Mononuclear cell (primary cell): ENCODE data around the gene PHF5A. TPM values are rescaled to one million over a fixed set of nuclear protein-coding genes. Genes with fewer than 3 reads are reported as not detected.

Experiments
- H3K27me3 ChIP-seq: 2 replicates; pipeline ENCODE4 v1.6.0; 2011; ENCODE audit warnings: low read length, control low read depth; ENCODE audit not compliant: insufficient read depth
- H3K4me1 ChIP-seq: 2 replicates; pipeline ENCODE4 v1.5.1; 2011; ENCODE audit warnings: mild to moderate bottlenecking, low read length, control low read depth; ENCODE audit not compliant: insufficient read depth
- H3K4me3 ChIP-seq: 2 replicates; pipeline ENCODE4 v1.5.1; 2011; ENCODE audit warnings: mild to moderate bottlenecking, low read length, moderate library complexity
- H3K9me3 ChIP-seq: 2 replicates; pipeline ENCODE4 v1.5.1; 2011; ENCODE audit warnings: low read depth, mild to moderate bottlenecking, control low read depth, low read length
- total RNA-seq: library from RNA; depleted of rRNA; stranded (reverse); fragments of >200 nt; gene quantifications from one replicate; pipeline ENCODE4 v1.2.3, GENCODE V29; 2012

Gene PHF5A
- total RNA-seq, 1 donor = 55.4 TPM

- Histone ChIP-seq H3K27me3 (no peaks in the 10 kb centered on the region), H3K9me3 (no peaks in the 10 kb centered on the region), H3K4me3 (no peak overlapping the region), H3K4me1 (no peaks in the 10 kb centered on the region)
These were observed 31.3 kb upstream of the PHF5A start for GRCh38 chr22:41499624-41500280.

- H3K4me3 ChIP-seq = no peak overlapping the region
- no peaks in the 10 kb centered on the region for H3K9me3 ChIP-seq
- H3K27me3 ChIP-seq = no peaks in the 10 kb centered on the region
- H3K4me1 ChIP-seq = no peaks in the 10 kb centered on the region
These were observed 29.9 kb upstream of the PHF5A start for GRCh38 chr22:41498303-41498835.

- Histone ChIP-seq H3K4me1 (peaks cover 9% of the 10 kb centered on the region), H3K4me3 (no peak overlapping the region), H3K9me3 (no peaks in the 10 kb centered on the region), H3K27me3 (no peaks in the 10 kb centered on the region)
These were observed 23.0 kb upstream of the PHF5A start for GRCh38 chr22:41491374-41492100.

- H3K4me3 ChIP-seq = no peak overlapping the region
- H3K4me1 ChIP-seq = peaks cover 23% of the 10 kb centered on the region
- no peaks in the 10 kb centered on the region for H3K9me3 ChIP-seq
- no peaks in the 10 kb centered on the region for H3K27me3 ChIP-seq
These were observed 20.3 kb upstream of the PHF5A start for GRCh38 chr22:41488596-41489385.

GRCh38 chr22:41488076-41488475 lies 19.6 kb upstream of the PHF5A start:
- no peak overlapping the region for H3K4me3 ChIP-seq
- H3K4me1 ChIP-seq = peaks cover 25% of the 10 kb centered on the region

GRCh38 chr22:41487037-41487935 lies 18.8 kb upstream of the PHF5A start:
- H3K9me3 ChIP-seq = no peaks in the 10 kb centered on the region
- peaks cover 33% of the 10 kb centered on the region for H3K4me1 ChIP-seq
- no peak overlapping the region for H3K4me3 ChIP-seq
- H3K27me3 ChIP-seq = no peaks in the 10 kb centered on the region

More at GRCh38 chr22:41488076-41488475, 19.6 kb upstream of the PHF5A start:
- no peaks in the 10 kb centered on the region for H3K27me3 ChIP-seq
- no peaks in the 10 kb centered on the region for H3K9me3 ChIP-seq

- Histone ChIP-seq H3K9me3 (no peaks in the 10 kb centered on the region), H3K27me3 (no peaks in the 10 kb centered on the region), H3K4me1 (peaks cover 45% of the 10 kb centered on the region), H3K4me3 (no peak overlapping the region)
These were observed 16.5 kb upstream of the PHF5A start for GRCh38 chr22:41485033-41485432.

GRCh38 chr22:41482319-41482935 lies 13.9 kb upstream of the PHF5A start:
- Histone ChIP-seq H3K4me1 (peaks cover 67% of the 10 kb centered on the region), H3K4me3 (no peak overlapping the region)

GRCh38 chr22:41481925-41482318 lies 13.4 kb upstream of the PHF5A start:
- Histone ChIP-seq H3K27me3 (no peaks in the 10 kb centered on the region), H3K9me3 (no peaks in the 10 kb centered on the region), H3K4me3 (no peak overlapping the region), H3K4me1 (peaks cover 67% of the 10 kb centered on the region)

More at GRCh38 chr22:41482319-41482935, 13.9 kb upstream of the PHF5A start:
- Histone ChIP-seq H3K9me3 (no peaks in the 10 kb centered on the region), H3K27me3 (no peaks in the 10 kb centered on the region)

- Histone ChIP-seq H3K9me3 (no peaks in the 10 kb centered on the region), H3K27me3 (no peaks in the 10 kb centered on the region), H3K4me1 (peaks cover 71% of the 10 kb centered on the region), H3K4me3 (no peak overlapping the region)
These were observed 12.8 kb upstream of the PHF5A start for GRCh38 chr22:41481131-41481830.

GRCh38 chr22:41480397-41480735 lies 11.9 kb upstream of the PHF5A start:
- Histone ChIP-seq H3K4me1 (peaks cover 63% of the 10 kb centered on the region), H3K27me3 (no peaks in the 10 kb centered on the region), H3K4me3 (no peak overlapping the region), H3K9me3 (no peaks in the 10 kb centered on the region)

- H3K4me1 ChIP-seq = peaks cover 59% of the 10 kb centered on the region
- no peaks in the 10 kb centered on the region for H3K9me3 ChIP-seq
- no peak overlapping the region for H3K4me3 ChIP-seq
- no peaks in the 10 kb centered on the region for H3K27me3 ChIP-seq
These were observed 11.3 kb upstream of the PHF5A start for GRCh38 chr22:41479671-41480396.

GRCh38 chr22:41478891-41479521 lies 10.5 kb upstream of the PHF5A start:
- Histone ChIP-seq H3K27me3 (no peaks in the 10 kb centered on the region), H3K4me1 (peaks cover 57% of the 10 kb centered on the region), H3K9me3 (no peaks in the 10 kb centered on the region), H3K4me3 (no peak overlapping the region)
